HEK293 (cell line): ENCODE measurements around the gene RNF151.

Source experiments
- CTCF ChIA-PET: fragments of 350-600 bp; formaldehyde crosslinking; extraction: SDS; loops from one replicate; lab custom pipeline; 2021; ENCODE audit warnings: antibody characterized with exemption; lab: Yijun Ruan, JAX
- POLR2A ChIA-PET: fragments of 300-600 bp; formaldehyde crosslinking; extraction: SDS; loops from one replicate; lab custom pipeline; 2020; ENCODE audit warnings: antibody characterized with exemption, inconsistent platforms; lab: Yijun Ruan, JAX
- H3K27ac ChIP-seq: fragments of 200-500 bp; sonication (Bioruptor generic); 2 replicates; pipeline ENCODE4 v1.5.1; 2014; ENCODE audit warnings: low read depth, low read length, control low read depth, inconsistent platforms; ENCODE audit errors: extremely low read depth
- H3K36me3 ChIP-seq, 2 experiments: fragments of 200-500 bp in 1 of 2; sonication (Bioruptor generic) in 1 of 2; 1 replicate in 1 of 2; 2 replicates in 1 of 2; pipeline ENCODE4 v1.5.1; 2014 to 2017; ENCODE audit warnings: inconsistent platforms in 2 of 2, low read length in 2 of 2; ENCODE audit not compliant: control insufficient read depth in 2 of 2, insufficient read depth in 1 of 2
- H3K4me1 ChIP-seq: fragments of 200-500 bp; sonication (Bioruptor generic); 2 replicates; pipeline ENCODE4 v1.5.1; 2014; ENCODE audit warnings: mild to moderate bottlenecking, low read length, inconsistent platforms; ENCODE audit not compliant: control insufficient read depth, insufficient read depth
- H3K4me3 ChIP-seq: 2 replicates; pipeline ENCODE4 v1.5.1; 2011; ENCODE audit warnings: low read depth, mild to moderate bottlenecking, control low read depth, low read length, moderate library complexity
- H3K9me3 ChIP-seq: fragments of 200-500 bp; sonication (Bioruptor generic); 2 replicates; pipeline ENCODE4 v1.5.1; 2014; ENCODE audit warnings: low read depth, low read length, inconsistent platforms; ENCODE audit not compliant: control insufficient read depth, insufficient read depth
- BCL11B ChIP-seq: fragments of 450-650 bp; formaldehyde crosslinking; IDR thresholded peaks from 2 replicates; pipeline ENCODE4 v1.5.1; 2016; ENCODE audit warnings: low read depth, missing biosample characterization, missing genetic modification characterization
- GLIS1 ChIP-seq: fragments of 450-650 bp; formaldehyde crosslinking; IDR thresholded peaks from 2 replicates; pipeline ENCODE4 v1.5.1; 2016; ENCODE audit warnings: missing biosample characterization, missing genetic modification characterization
- GLIS2 ChIP-seq: fragments of 450-650 bp; formaldehyde crosslinking; IDR thresholded peaks from 2 replicates; pipeline ENCODE4 v1.5.1; 2016; ENCODE audit warnings: missing biosample characterization, missing genetic modification characterization
- HOXA7 ChIP-seq: sonication (generic); formaldehyde crosslinking; IDR thresholded peaks from 2 replicates; pipeline ENCODE4 v1.8.1; 2022; ENCODE audit warnings: missing genetic modification reagents, borderline replicate concordance
- KLF1 ChIP-seq: fragments of 450-650 bp; formaldehyde crosslinking; IDR thresholded peaks from 2 replicates; pipeline ENCODE4 v1.5.1; 2016; ENCODE audit warnings: missing biosample characterization, missing genetic modification characterization
- MYNN ChIP-seq: fragments of 450-650 bp; formaldehyde crosslinking; IDR thresholded peaks from 2 replicates; pipeline ENCODE4 v1.5.1; 2016; ENCODE audit warnings: missing biosample characterization, missing genetic modification characterization, borderline replicate concordance
- YY2 ChIP-seq: fragments of 450-650 bp; formaldehyde crosslinking; IDR thresholded peaks from 2 replicates; pipeline ENCODE4 v1.5.1; 2016; ENCODE audit warnings: missing biosample characterization, missing genetic modification characterization
- ZBTB48 ChIP-seq: fragments of 450-650 bp; formaldehyde crosslinking; IDR thresholded peaks from 2 replicates; pipeline ENCODE4 v1.5.1; 2016; ENCODE audit warnings: missing biosample characterization, missing genetic modification characterization
- ZBTB8A ChIP-seq: fragments of 450-650 bp; formaldehyde crosslinking; IDR thresholded peaks from 2 replicates; pipeline ENCODE4 v1.5.1; 2016; ENCODE audit warnings: missing biosample characterization, missing genetic modification characterization
- ZNF112 ChIP-seq: fragments of 450-650 bp; formaldehyde crosslinking; IDR thresholded peaks from 2 replicates; pipeline ENCODE4 v1.5.0; 2017; ENCODE audit warnings: missing biosample characterization, missing genetic modification characterization
- ZNF292 ChIP-seq: fragments of 450-650 bp; formaldehyde crosslinking; IDR thresholded peaks from 2 replicates; pipeline ENCODE4 v1.5.1; 2016; ENCODE audit warnings: low read depth, missing biosample characterization, missing genetic modification characterization, borderline replicate concordance
- ZNF341 ChIP-seq: fragments of 450-650 bp; formaldehyde crosslinking; IDR thresholded peaks from 2 replicates; pipeline ENCODE4; 2016; ENCODE audit warnings: low read depth, missing biosample characterization, missing genetic modification characterization
- ZNF510 ChIP-seq: fragments of 450-650 bp; formaldehyde crosslinking; IDR thresholded peaks from 2 replicates; pipeline ENCODE4 v1.5.1; 2018; ENCODE audit warnings: mild to moderate bottlenecking, missing genetic modification characterization, missing biosample characterization; ENCODE audit not compliant: insufficient replicate concordance
- ZNF530 ChIP-seq: fragments of 450-650 bp; formaldehyde crosslinking; IDR thresholded peaks from 2 replicates; pipeline ENCODE4 v1.5.1; 2016; ENCODE audit warnings: low read depth, missing biosample characterization, missing genetic modification characterization
- ZNF558 ChIP-seq: fragments of 450-650 bp; formaldehyde crosslinking; IDR thresholded peaks from 2 replicates; pipeline ENCODE4 v1.5.1; 2016; ENCODE audit warnings: missing biosample characterization, missing genetic modification characterization
- ZNF596 ChIP-seq: fragments of 450-650 bp; IDR thresholded peaks from 2 replicates; pipeline ENCODE4 v1.5.0; 2018; ENCODE audit warnings: missing biosample characterization, mild to moderate bottlenecking, missing genetic modification characterization, moderate library complexity
- ZNF621 ChIP-seq: fragments of 450-650 bp; formaldehyde crosslinking; IDR thresholded peaks from 2 replicates; pipeline ENCODE4 v1.5.1; 2017; ENCODE audit warnings: missing biosample characterization, missing genetic modification characterization
- ZNF626 ChIP-seq: fragments of 450-650 bp; sonication (Bioruptor Pico); formaldehyde crosslinking; IDR thresholded peaks from 2 replicates; pipeline ENCODE4 v1.5.1; 2018; ENCODE audit warnings: missing biosample characterization, missing genetic modification characterization, inconsistent platforms
- ZNF658 ChIP-seq: fragments of 450-650 bp; formaldehyde crosslinking; IDR thresholded peaks from 2 replicates; pipeline ENCODE4; 2016; ENCODE audit warnings: missing biosample characterization, missing genetic modification characterization
- ZNF660 ChIP-seq: fragments of 450-650 bp; IDR thresholded peaks from 2 replicates; pipeline ENCODE4 v1.5.1; 2018; ENCODE audit warnings: missing biosample characterization, mild to moderate bottlenecking, missing genetic modification characterization
- ZNF830 ChIP-seq: fragments of 450-650 bp; IDR thresholded peaks from 2 replicates; pipeline ENCODE4 v1.5.0; 2018; ENCODE audit warnings: missing biosample characterization, missing genetic modification characterization, low read depth, mild to moderate bottlenecking, moderate library complexity
- ZNF837 ChIP-seq: fragments of 450-650 bp; formaldehyde crosslinking; IDR thresholded peaks from 2 replicates; pipeline ENCODE4 v1.5.1; 2016; ENCODE audit warnings: missing biosample characterization, missing genetic modification characterization
- ZNF843 ChIP-seq: fragments of 450-650 bp; formaldehyde crosslinking; IDR thresholded peaks from 2 replicates; pipeline ENCODE4 v1.5.1; 2016; ENCODE audit warnings: missing biosample characterization, missing genetic modification characterization
- ZXDB ChIP-seq: fragments of 450-650 bp; formaldehyde crosslinking; IDR thresholded peaks from 2 replicates; pipeline ENCODE4 v1.5.1; 2016; ENCODE audit warnings: missing biosample characterization, missing genetic modification characterization
- TF ChIP-seq, protein P1 (sequence below): IDR thresholded peaks from 2 replicates; pipeline ENCODE4 v1.6.1; 2011; ENCODE audit warnings: mild to moderate bottlenecking, low read depth, low read length, borderline replicate concordance
- TF ChIP-seq, protein P2 (sequence below): fragments of 450-650 bp; formaldehyde crosslinking; IDR thresholded peaks from 2 replicates; pipeline ENCODE4 v1.5.1; 2016; ENCODE audit warnings: missing biosample characterization, missing genetic modification characterization
- TF ChIP-seq, protein P3 (sequence below): fragments of 450-650 bp; formaldehyde crosslinking; IDR thresholded peaks from 2 replicates; pipeline ENCODE4 v1.5.1; 2016; ENCODE audit warnings: missing biosample characterization, missing genetic modification characterization
- TF ChIP-seq, protein P4 (sequence below): fragments of 450-650 bp; formaldehyde crosslinking; conservative IDR thresholded peaks from 2 replicates; pipeline ENCODE4 v1.5.1; 2016; ENCODE audit warnings: low read depth, missing biosample characterization, missing genetic modification characterization

Gene RNF151

DNA sequence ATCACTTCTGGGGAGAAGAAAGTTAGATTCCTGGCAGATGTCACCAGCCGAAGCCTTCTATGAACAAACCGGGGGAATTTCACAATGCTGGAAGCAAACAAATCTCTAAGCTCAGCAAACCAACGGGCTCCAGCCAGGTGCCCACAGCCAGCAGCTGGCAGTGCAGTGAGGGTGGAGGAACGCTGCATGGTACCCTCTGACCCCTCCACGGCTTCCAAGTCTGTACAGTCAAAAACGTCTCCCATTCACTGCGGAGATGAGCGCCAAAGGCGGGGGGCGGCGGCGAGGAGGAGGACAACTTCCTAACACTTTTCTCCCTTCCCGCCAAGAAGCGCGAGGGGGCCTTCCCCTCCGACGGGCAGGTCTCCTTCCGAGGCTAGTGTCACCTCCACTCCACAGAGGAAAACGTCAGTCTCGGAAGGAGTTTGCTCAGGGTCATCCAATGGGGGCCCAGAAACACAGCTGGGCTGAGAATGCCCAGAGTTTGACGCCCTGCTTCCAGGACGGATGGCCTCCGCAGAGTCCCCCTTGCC, 42.0 kb downstream of the RNF151 start (continued):
- TF ChIP-seq ZNF530 (tag by site-specific recombination) (no peak), ZNF341 (tag by site-specific recombination) (peak; percentile 48), ZNF292 (tag by site-specific recombination) (no peak), ZNF112 (tag by site-specific recombination) (no peak), YY2 (no peak), BCL11B (tag by site-specific recombination) (no peak), ZNF843 (tag by site-specific recombination) (no peak), HOXA7 (CRISPR knock-in tag) (no peak), ZNF658 (no peak), KLF1 (0 out of 2 replicates have a peak, but pooled peaks have one; percentile 10), ZNF558 (tag by site-specific recombination) (no peak), GLIS1 (tag by site-specific recombination) (no peak), ZBTB48 (tag by site-specific recombination) (no peak), ZNF510 (tag by site-specific recombination) (no peak)
- TF ChIP-seq, protein P1, sequence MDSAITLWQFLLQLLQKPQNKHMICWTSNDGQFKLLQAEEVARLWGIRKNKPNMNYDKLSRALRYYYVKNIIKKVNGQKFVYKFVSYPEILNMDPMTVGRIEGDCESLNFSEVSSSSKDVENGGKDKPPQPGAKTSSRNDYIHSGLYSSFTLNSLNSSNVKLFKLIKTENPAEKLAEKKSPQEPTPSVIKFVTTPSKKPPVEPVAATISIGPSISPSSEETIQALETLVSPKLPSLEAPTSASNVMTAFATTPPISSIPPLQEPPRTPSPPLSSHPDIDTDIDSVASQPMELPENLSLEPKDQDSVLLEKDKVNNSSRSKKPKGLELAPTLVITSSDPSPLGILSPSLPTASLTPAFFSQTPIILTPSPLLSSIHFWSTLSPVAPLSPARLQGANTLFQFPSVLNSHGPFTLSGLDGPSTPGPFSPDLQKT = no peak
- TF ChIP-seq, protein P2, sequence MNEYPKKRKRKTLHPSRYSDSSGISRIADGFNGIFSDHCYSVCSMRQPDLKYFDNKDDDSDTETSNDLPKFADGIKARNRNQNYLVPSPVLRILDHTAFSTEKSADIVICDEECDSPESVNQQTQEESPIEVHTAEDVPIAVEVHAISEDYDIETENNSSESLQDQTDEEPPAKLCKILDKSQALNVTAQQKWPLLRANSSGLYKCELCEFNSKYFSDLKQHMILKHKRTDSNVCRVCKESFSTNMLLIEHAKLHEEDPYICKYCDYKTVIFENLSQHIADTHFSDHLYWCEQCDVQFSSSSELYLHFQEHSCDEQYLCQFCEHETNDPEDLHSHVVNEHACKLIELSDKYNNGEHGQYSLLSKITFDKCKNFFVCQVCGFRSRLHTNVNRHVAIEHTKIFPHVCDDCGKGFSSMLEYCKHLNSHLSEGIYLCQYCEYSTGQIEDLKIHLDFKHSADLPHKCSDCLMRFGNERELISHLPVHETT (tag by site-specific recombination) = no peak
- TF ChIP-seq, all 188 proteins: peak for 14

DNA sequence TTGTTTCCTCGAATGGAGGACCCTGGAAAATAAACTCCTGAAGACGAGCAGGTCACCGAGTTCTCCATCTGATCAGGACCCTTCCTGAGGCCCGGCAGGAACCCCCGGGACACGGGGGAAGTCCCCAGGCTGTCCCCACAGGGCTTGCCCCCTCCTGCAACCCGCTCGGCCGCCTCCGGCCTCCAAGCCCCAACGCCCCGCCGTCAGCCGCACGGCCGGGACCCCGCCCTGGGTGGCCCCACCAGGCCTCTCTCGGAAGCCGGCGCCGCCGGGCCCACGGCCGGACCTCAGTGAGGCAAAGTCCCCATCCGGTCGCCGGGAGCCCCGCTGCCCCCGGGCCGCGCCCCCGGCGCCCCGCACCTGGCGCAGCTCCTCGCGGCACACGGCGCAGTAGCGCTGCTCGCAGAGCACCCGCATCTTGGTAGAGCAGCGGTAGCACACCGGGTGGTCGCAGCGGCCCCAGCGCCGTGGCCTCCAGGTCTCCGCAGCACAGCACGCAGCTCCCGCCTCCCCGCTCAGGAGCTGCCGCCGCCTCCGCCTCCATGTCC, 42.6 kb downstream of the RNF151 start:
- Histone ChIP-seq H3K36me3 (peaks cover 0 to 27% of the 10 kb centered on the region in 2 experiments; a peak in 1 of 3 replicates), H3K4me3 (peak overlapping the region; percentile 75), H3K4me1 (peaks cover 26% of the 10 kb centered on the region), H3K9me3 (no peaks in the 10 kb centered on the region), H3K27ac (peak overlapping the region; percentile 97)
- TF ChIP-seq MYNN = no peak
- 0 out of 2 replicates have a peak, but pooled peaks have one; percentile 7 for TF ChIP-seq ZNF596 (tag by site-specific recombination)
- TF ChIP-seq ZNF830 (tag by site-specific recombination) = no peak
- TF ChIP-seq, protein P3, sequence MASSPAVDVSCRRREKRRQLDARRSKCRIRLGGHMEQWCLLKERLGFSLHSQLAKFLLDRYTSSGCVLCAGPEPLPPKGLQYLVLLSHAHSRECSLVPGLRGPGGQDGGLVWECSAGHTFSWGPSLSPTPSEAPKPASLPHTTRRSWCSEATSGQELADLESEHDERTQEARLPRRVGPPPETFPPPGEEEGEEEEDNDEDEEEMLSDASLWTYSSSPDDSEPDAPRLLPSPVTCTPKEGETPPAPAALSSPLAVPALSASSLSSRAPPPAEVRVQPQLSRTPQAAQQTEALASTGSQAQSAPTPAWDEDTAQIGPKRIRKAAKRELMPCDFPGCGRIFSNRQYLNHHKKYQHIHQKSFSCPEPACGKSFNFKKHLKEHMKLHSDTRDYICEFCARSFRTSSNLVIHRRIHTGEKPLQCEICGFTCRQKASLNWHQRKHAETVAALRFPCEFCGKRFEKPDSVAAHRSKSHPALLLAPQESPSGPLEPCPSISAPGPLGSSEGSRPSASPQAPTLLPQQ = peak; percentile 19; the same call in 1 of the 2 replicates
- no peak for TF ChIP-seq ZNF837 (tag by site-specific recombination)
- TF ChIP-seq, protein P4, sequence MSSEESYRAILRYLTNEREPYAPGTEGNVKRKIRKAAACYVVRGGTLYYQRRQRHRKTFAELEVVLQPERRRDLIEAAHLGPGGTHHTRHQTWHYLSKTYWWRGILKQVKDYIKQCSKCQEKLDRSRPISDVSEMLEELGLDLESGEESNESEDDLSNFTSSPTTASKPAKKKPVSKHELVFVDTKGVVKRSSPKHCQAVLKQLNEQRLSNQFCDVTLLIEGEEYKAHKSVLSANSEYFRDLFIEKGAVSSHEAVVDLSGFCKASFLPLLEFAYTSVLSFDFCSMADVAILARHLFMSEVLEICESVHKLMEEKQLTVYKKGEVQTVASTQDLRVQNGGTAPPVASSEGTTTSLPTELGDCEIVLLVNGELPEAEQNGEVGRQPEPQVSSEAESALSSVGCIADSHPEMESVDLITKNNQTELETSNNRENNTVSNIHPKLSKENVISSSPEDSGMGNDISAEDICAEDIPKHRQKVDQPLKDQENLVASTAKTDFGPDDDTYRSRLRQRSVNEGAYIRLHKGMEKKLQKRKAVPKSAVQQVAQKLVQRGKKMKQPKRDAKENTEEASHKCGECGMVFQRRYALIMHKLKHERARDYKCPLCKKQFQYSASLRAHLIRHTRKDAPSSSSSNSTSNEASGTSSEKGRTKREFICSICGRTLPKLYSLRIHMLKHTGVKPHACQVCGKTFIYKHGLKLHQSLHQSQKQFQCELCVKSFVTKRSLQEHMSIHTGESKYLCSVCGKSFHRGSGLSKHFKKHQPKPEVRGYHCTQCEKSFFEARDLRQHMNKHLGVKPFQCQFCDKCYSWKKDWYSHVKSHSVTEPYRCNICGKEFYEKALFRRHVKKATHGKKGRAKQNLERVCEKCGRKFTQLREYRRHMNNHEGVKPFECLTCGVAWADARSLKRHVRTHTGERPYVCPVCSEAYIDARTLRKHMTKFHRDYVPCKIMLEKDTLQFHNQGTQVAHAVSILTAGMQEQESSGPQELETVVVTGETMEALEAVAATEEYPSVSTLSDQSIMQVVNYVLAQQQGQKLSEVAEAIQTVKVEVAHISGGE = peak; percentile 34; the same call in 1 of the 2 replicates
- TF ChIP-seq ZNF660 (tag by site-specific recombination) = peak; percentile 8; the same call in 1 of the 2 replicates
- no peak for TF ChIP-seq ZNF621 (tag by site-specific recombination)
- no peak for TF ChIP-seq ZNF626 (tag by site-specific recombination)
- TF ChIP-seq GLIS2 (tag by site-specific recombination) = peak; percentile 46; the same call in 1 of the 2 replicates
- peak; percentile 13; the same call in 1 of the 2 replicates for TF ChIP-seq ZBTB8A (tag by site-specific recombination)
- TF ChIP-seq ZXDB = 0 out of 2 replicates have a peak, but pooled peaks have one; percentile 11
- CTCF ChIA-PET = interaction anchor here (0.6 to 1.8 kb wide), 3 partner anchors 13 to 131 kb away, joined by 4 to 7 read pairs (median 6); no protein-coding TSS in a partner anchor
- POLR2A ChIA-PET = interaction anchor here (0.6 to 2.7 kb wide), 4 partner anchors 22 to 227 kb away, joined by 3 to 17 read pairs (median 4); partner anchors contain the start of genes NUBP2, SPSB3 and TRAF7
